Activated CD4-positive, alpha-beta T cell treated with anti-CD3 and anti-CD28 coated beads, Interleukin-2, amount 50 U/mL, for 16 hours (primary cell): ENCODE data around the gene SPAG6.

ENCODE experiments used
- DNase-seq: peaks from one replicate; pipeline ENCODE4 v3.0.0-alpha.2; 2020

Gene SPAG6

GRCh38 chr10:22322641-22323160 is 22.6 kb upstream of the SPAG6 start:
- DNase-seq = no peak

GRCh38 chr10:22323538-22324305 is 21.6 kb upstream of the SPAG6 start:
- DNase-seq = no peak

- no peak for DNase-seq
Measured at GRCh38 chr10:22324413-22324812, 20.9 kb upstream of the SPAG6 start.

GRCh38 chr10:22324893-22325271 is 20.4 kb upstream of the SPAG6 start:
- no peak for DNase-seq

- DNase-seq = peak; percentile 70
Measured at GRCh38 chr10:22325272-22326144, 19.8 kb upstream of the SPAG6 start.

GRCh38 chr10:22326145-22326702 is 19.1 kb upstream of the SPAG6 start:
- DNase-seq = no peak

- DNase-seq = no peak
Measured at GRCh38 chr10:22329150-22329549, 16.1 kb upstream of the SPAG6 start.

GRCh38 chr10:22332116-22332692 is 13.1 kb upstream of the SPAG6 start:
- DNase-seq = no peak

- DNase-seq = peak; percentile 65
Measured at GRCh38 chr10:22333167-22333974, 11.9 kb upstream of the SPAG6 start.

- no peak for DNase-seq
Measured at GRCh38 chr10:22333975-22334282, 11.4 kb upstream of the SPAG6 start.

- no peak for DNase-seq
Measured at GRCh38 chr10:22334414-22335172, 10.7 kb upstream of the SPAG6 start.

GRCh38 chr10:22335173-22335933 is 9.9 kb upstream of the SPAG6 start:
- peak; percentile 70 for DNase-seq

- DNase-seq = no peak
Measured at GRCh38 chr10:22338185-22338900, 7.0 kb upstream of the SPAG6 start.

- no peak for DNase-seq
Measured at GRCh38 chr10:22338931-22339330, 6.4 kb upstream of the SPAG6 start.

- no peak for DNase-seq
Measured at GRCh38 chr10:22339761-22340328, 5.5 kb upstream of the SPAG6 start.

- DNase-seq = peak; percentile 64
Measured at GRCh38 chr10:22340329-22341189, 4.7 kb upstream of the SPAG6 start.

- no peak for DNase-seq
Measured at GRCh38 chr10:22341190-22341925, 3.9 kb upstream of the SPAG6 start.

- DNase-seq = no peak
Measured at GRCh38 chr10:22341926-22342196, 3.4 kb upstream of the SPAG6 start.
